Measurements from ENCODE around the gene EXOC3L4.
"Not testable (repeated sequence)": the region's sequence is repeated elsewhere in the genome, so short reads cannot be mapped to it uniquely, and the experiment has no call there.

EXOC3L4 gene

DNA sequence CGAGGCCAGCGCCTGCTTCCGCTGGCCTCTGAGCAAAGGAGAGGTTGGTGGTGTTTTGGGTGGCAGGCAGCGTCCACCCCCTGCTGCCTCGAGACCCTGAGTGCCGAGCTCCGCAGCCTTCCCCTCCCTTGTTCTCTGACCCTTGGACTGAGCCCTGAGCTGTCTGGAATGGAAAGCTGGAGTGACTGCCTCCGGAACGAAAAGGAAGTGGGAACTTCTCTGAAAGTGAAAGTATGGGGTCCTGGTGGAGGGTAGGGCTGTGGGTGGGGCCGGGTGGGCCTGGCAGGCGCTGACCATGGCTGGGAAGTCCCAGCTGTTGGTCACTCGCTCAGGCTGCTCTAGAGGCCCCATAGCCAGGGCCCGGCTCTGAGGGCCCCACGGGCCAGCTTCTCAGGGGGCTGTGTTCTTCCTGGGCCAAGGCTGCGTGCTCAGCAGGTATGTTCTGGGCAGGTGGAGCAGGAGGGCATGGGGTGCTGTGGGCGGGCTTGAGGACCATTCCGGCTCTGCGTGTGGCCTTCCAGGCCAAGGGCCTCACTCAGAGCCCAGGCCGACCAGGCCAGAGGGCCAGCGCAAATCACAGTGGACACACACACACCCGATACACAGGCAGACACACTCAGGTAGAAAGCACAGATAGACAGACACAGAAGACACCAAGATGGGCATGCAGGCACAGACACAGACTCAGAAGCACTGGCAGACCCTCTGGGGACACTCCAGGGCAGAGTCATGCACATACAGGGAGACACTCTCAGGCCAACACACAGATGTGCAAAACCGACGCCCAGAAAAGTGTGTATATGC lies at the start of gene EXOC3L4:
TSS of gene EXOC3L4 (plus strand) at position 320 of the 804 bp plus-strand sequence. CDS start 5,495 bp downstream, outside the sequence.
- Mint-ChIP-seq H3K4me3 (peak within 1 kb of the TSS; percentile 6), H3K9me3 (no peaks in the 10 kb centered on the region), H3K27me3 (ENCODE audit: low read depth, poor library complexity) (peaks cover 16% of the 10 kb centered on the region), H3K27ac (peak within 1 kb of the TSS; percentile 72), H3K36me3 (ENCODE audit: low read depth) (no peaks in the 10 kb centered on the region), H3K4me1 (peaks cover 45% of the 10 kb centered on the region)
- no peak for DNase-seq
- TF ChIP-seq, protein P1, sequence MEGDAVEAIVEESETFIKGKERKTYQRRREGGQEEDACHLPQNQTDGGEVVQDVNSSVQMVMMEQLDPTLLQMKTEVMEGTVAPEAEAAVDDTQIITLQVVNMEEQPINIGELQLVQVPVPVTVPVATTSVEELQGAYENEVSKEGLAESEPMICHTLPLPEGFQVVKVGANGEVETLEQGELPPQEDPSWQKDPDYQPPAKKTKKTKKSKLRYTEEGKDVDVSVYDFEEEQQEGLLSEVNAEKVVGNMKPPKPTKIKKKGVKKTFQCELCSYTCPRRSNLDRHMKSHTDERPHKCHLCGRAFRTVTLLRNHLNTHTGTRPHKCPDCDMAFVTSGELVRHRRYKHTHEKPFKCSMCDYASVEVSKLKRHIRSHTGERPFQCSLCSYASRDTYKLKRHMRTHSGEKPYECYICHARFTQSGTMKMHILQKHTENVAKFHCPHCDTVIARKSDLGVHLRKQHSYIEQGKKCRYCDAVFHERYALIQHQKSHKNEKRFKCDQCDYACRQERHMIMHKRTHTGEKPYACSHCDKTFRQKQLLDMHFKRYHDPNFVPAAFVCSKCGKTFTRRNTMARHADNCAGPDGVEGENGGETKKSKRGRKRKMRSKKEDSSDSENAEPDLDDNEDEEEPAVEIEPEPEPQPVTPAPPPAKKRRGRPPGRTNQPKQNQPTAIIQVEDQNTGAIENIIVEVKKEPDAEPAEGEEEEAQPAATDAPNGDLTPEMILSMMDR (IDR thresholded peaks at IDR 0.05), result no peak

GRCh38 chr14:103045371-103045869 lies 49.1 kb upstream of the EXOC3L4 start:
- H3K36me3 Mint-ChIP-seq (ENCODE audit: low read depth), result peaks cover 58% of the 10 kb centered on the region
- peak overlapping the region; percentile 61 for H3K27ac Mint-ChIP-seq
- H3K9me3 Mint-ChIP-seq, result peaks cover 27% of the 10 kb centered on the region
- peaks cover 30% of the 10 kb centered on the region for H3K4me1 Mint-ChIP-seq
- H3K4me3 Mint-ChIP-seq, result no peak overlapping the region
- no peak for DNase-seq
- H3K27me3 Mint-ChIP-seq (ENCODE audit: low read depth, poor library complexity), result peaks cover 4% of the 10 kb centered on the region
- TF ChIP-seq, protein P1 (IDR thresholded peaks at IDR 0.05), result no peak

DNA sequence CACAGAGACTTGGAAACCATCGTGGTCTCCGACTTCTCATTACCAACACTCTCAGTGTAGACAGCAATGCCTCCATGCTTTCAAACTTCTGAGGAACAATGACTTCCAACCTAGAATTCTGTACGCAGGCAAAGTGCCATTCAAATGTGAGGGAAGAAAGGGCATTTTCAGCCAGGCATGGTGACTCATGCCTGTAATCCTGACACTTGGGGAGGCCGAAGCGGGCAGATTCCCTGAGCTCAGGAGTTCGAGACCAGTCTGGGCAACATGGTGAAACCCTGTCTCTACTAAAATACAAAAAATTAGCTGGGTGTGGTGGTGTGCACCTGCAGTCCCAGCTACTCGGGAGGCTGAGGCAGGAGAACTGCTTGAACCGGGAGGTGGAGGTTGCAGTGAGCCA lies 47.1 kb upstream of the EXOC3L4 start:
- not testable (repeated sequence) for H3K9me3 Mint-ChIP-seq

GRCh38 chr14:103050935-103051334 lies 43.6 kb upstream of the EXOC3L4 start:
- TF ChIP-seq, protein P1 (IDR thresholded peaks at IDR 0.05), result no peak
- Mint-ChIP-seq H3K9me3 (no peaks in the 10 kb centered on the region), H3K4me1 (peaks cover 38% of the 10 kb centered on the region), H3K4me3 (no peak overlapping the region), H3K27ac (no peak overlapping the region), H3K27me3 (ENCODE audit: low read depth, poor library complexity) (no peaks in the 10 kb centered on the region), H3K36me3 (ENCODE audit: low read depth) (peaks cover 24% of the 10 kb centered on the region)
- no peak for DNase-seq

More for the DNA sequence above, 47.1 kb upstream of the EXOC3L4 start:
- H3K36me3 Mint-ChIP-seq (ENCODE audit: low read depth), result peaks cover 38% of the 10 kb centered on the region
- not testable (repeated sequence) for H3K4me3 Mint-ChIP-seq; DNase-seq; H3K27me3 Mint-ChIP-seq (ENCODE audit: low read depth, poor library complexity); H3K27ac Mint-ChIP-seq
- peaks cover 30% of the 10 kb centered on the region for H3K4me1 Mint-ChIP-seq

DNA sequence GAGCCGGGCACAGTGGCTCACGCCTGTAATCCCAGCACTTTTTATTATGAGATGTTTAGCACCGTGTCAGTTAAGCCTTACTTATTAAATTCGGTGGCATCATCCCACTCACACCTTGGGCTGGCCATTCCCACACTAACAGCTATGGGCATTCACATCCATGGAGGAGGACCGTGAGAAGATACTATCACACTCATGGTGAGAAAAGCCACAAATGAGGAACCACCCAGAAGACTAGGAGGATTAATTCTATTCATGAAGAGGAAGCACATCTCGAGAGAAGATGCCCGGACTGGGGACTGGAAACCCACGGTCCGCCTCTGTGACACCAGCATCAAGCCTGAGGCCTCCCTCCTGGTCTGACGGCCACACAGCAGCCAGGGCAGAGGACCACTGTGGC lies 42.1 kb upstream of the EXOC3L4 start:
- TF ChIP-seq, protein P1 (IDR thresholded peaks at IDR 0.05), result no peak
- Mint-ChIP-seq H3K4me3 (no peak overlapping the region), H3K27ac (no peak overlapping the region), H3K27me3 (ENCODE audit: low read depth, poor library complexity) (no peaks in the 10 kb centered on the region), H3K9me3 (no peaks in the 10 kb centered on the region), H3K4me1 (peaks cover 30% of the 10 kb centered on the region), H3K36me3 (ENCODE audit: low read depth) (peaks cover 13% of the 10 kb centered on the region)
- no peak for DNase-seq

GRCh38 chr14:103055695-103056094 lies 38.8 kb upstream of the EXOC3L4 start:
- H3K27ac Mint-ChIP-seq, result peak overlapping the region; percentile 24
- peaks cover 5% of the 10 kb centered on the region for H3K36me3 Mint-ChIP-seq (ENCODE audit: low read depth)
- DNase-seq, result no peak

More at GRCh38 chr14:103055695-103056094, 38.8 kb upstream of the EXOC3L4 start:
- Mint-ChIP-seq H3K9me3 (no peaks in the 10 kb centered on the region), H3K4me1 (peaks cover 42% of the 10 kb centered on the region), H3K27me3 (ENCODE audit: low read depth, poor library complexity) (no peaks in the 10 kb centered on the region), H3K4me3 (peak overlapping the region; percentile 93)
- TF ChIP-seq, protein P1 (IDR thresholded peaks at IDR 0.05), result no peak
